Neural cell (in vitro differentiated cells): ENCODE results near the gene ETV6.

Experiments used
- CTCF ChIP-seq: fragments of 450-650 bp; IDR thresholded peaks from 2 replicates; pipeline ENCODE4 v1.5.1; 2014; ENCODE audit warnings: antibody characterized with exemption, mild to moderate bottlenecking, moderate library complexity; ENCODE audit not compliant: poor library complexity, severe bottlenecking
- EP300 ChIP-seq: fragments of 450-650 bp; conservative IDR thresholded peaks from 2 replicates; pipeline ENCODE4 v1.6.1; 2014; ENCODE audit warnings: antibody characterized with exemption, mild to moderate bottlenecking, moderate library complexity; ENCODE audit not compliant: poor library complexity, severe bottlenecking

- TF ChIP-seq CTCF (no peak), EP300 (no peak)
These were observed 248.4 kb downstream of the ETV6 start for GRCh38 chr12:11897923-11898322.
